ENCODE measurements around the gene SCML1.

GRCh38 chrX:17692709-17693346 is 44.5 kb upstream of the SCML1 start:
- TF ChIP-seq CTCF (conservative IDR thresholded peaks at IDR 0.05 in 1 of 2, IDR thresholded peaks at IDR 0.05 in 1 of 2; ENCODE audit: low read depth in 1 of 2, low read length in 2 of 2) (no peak), EZH2 (IDR thresholded peaks at IDR 0.05; ENCODE audit: low read length, missing control alignments) (no peak)

Measured in fibroblast of lung (primary cell).